Kidney tubule cell (primary cell): ENCODE data around the gene SLX9.
A peak's percentile ranks its signal among the peaks of the same experiment; 100 is the strongest.

ENCODE experiments used
- DNase-seq: peaks from one replicate; pipeline ENCODE4 v3.0.0-alpha.2; 2018; ENCODE audit warnings: low spot score

Gene SLX9, protein sequence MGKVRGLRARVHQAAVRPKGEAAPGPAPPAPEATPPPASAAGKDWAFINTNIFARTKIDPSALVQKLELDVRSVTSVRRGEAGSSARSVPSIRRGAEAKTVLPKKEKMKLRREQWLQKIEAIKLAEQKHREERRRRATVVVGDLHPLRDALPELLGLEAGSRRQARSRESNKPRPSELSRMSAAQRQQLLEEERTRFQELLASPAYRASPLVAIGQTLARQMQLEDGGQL

GRCh38 chr21:44939532-44940115 is at the start of gene SLX9:
TSS of gene SLX9 (plus strand) at chr21:44940029. CDS start at chr21:44940058, 29 bp downstream.
- DNase-seq, result peak; percentile 86

DNA sequence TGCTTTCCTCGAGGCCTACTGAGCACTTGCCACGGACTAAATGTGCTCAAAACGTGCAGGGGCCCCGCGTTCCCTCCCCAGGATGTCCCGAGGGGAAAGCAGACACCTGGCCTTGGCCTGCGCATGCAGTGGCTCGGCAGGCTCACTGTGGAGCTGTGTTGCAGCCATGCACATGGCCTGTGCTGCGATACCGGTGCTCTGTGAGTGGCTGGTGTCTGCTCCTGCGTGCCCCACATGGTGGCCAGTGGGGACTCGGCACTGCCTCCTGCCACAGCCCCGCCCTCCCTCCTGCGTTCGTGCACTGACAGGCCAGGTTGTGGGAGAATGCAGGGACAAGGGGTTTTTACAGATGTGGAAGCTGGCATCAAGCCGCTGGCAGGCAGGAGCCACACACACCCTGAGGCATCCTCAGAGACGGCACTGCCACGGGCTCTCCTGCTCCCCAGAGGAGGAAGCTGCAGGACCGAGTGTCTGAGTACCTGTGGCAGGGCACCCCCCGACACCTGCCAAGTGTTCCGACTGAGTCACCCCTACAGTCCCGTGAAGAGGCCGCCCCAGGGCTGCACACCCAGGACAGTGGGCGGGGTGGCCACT is 49.4 kb upstream of the SLX9 start:
- DNase-seq, result no peak

GRCh38 chr21:44890961-44891541 is 48.8 kb upstream of the SLX9 start:
- no peak for DNase-seq

GRCh38 chr21:44891631-44892031 is 48.2 kb upstream of the SLX9 start:
- no peak for DNase-seq

DNA sequence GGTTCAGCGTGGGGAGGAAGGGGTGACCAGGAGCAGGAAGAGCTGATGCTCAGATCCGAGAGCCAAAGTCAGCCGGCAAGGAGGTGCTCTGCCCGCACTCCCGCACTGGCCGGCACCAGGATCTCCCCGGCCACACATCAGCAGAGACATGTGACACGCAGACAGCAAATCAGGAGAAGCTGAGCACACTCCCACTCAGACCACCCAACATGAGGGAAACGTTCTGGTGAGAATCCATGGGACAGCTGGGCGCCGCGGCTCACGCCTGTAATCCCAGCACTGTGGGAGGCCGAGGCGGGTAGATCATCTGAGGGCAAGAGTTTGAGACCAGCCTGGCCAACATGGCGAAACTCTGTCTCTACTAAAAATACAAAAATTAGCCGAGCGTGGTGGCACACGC is 47.7 kb upstream of the SLX9 start:
- DNase-seq, result no peak

DNA sequence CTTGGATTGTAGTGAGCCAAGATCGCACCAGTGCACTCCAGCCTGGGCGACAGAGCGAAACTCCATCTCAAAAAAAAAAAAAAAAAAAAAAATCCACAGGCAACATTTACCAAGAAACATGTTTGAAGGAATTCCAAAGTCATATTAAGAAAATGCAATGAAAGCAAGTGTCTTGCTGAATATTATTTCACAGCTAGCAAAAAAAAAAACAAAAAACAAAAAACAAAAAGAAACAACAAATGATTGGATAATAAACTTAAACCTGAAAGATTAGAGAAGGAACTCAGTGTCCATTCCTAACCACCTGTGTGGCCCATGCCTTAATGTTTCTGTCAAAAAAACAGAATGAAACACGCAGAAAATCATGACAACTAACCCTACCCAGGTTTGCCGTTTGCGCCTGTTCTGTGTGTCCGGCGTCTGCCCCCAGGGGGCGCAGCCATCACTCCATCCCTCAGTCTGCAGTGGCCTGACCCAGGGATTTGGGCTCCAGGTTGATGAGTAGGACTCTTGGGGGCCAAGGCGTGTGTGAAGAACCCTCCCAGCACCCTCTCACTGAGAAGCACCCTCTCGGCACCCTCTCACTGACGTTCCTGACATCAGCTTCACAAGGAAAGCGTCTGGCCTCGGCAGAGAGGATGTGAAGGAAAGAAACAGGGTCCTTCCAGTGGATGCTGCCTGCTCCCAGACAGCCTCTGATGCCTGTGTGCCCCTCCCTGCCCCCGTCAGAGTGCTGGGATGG is 47.1 kb upstream of the SLX9 start:
- peak; percentile 37 for DNase-seq

DNA sequence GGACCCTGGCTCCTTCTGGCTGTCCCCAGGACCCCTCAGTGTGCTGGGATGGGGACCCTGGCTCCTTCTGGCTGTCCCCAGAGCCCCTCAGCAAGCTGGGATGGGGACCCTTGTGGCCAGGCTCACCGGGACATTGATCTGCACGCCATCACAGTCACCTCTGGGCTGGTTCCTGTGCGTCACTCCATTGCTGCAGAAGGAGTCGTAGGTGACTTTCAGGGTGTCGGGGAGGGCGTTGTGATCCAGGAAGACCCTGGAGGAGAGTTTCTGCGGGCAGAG is 46.6 kb upstream of the SLX9 start:
- no peak for DNase-seq

- peak; percentile 21 for DNase-seq
Measured at GRCh38 chr21:44893948-44894656, 45.7 kb upstream of the SLX9 start.

GRCh38 chr21:44894687-44895302 is 45.0 kb upstream of the SLX9 start:
- DNase-seq, result no peak

- no peak for DNase-seq
Measured at GRCh38 chr21:44895859-44896258, 44.0 kb upstream of the SLX9 start.

DNA sequence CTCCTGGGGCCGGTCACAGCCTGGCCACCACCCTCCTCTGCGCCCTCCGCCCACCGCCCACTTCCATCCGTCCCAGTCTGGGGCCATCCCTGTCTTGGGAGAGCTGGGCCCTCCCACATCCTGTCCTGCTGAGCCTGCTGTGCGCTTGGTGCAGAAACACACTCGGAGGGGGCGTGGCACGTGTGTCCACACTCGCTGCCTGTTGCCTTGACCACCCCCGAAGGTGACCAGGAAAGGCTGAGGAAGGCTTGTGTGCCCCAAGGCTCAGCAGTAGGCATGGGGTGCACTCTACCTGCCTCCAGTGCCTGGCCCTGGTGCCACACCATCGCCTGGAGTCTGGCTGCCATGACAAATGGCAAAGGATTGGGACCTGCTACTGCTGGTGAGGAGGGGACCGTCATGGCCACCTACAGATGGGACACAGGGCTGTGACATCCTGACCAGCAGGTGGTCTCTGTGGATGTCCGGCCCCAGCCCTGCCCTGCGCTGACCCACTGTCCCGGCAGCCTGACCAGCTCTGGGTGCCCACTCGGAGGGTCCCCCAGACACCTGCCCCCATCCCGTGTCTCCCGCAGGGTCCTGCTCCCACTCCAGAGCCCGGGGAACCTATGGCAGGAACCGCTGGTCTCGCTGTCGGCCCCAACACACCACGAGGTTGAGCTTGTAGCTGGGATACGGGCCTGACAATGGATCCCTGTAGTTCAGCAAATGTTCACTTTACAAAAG is 43.1 kb upstream of the SLX9 start:
- no peak for DNase-seq

- no peak for DNase-seq
Measured at GRCh38 chr21:44897326-44898010, 42.4 kb upstream of the SLX9 start.

DNA sequence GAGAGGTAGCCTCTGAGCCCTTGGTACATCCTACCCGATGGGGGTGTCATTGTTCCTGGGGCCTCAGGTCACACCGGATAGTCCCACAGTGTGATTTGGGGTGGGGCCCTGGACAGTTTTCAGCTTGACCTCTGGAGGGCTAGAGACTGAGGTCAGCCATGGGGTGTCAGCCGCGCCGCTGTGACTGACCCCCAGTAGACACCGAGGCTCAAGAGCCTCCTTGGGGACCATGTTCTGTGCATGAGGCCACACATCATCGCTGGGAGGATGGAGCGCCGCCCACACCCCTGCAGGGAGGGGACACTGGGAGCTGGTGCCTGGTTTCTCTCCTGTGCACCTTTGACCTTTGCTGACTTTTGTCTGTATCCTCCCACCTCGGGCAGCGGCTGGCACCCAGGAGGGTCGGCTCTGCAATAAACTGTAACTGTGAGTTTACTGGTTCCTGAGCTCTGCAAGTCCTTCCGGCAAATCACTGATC is 41.8 kb upstream of the SLX9 start:
- DNase-seq, result no peak

DNA sequence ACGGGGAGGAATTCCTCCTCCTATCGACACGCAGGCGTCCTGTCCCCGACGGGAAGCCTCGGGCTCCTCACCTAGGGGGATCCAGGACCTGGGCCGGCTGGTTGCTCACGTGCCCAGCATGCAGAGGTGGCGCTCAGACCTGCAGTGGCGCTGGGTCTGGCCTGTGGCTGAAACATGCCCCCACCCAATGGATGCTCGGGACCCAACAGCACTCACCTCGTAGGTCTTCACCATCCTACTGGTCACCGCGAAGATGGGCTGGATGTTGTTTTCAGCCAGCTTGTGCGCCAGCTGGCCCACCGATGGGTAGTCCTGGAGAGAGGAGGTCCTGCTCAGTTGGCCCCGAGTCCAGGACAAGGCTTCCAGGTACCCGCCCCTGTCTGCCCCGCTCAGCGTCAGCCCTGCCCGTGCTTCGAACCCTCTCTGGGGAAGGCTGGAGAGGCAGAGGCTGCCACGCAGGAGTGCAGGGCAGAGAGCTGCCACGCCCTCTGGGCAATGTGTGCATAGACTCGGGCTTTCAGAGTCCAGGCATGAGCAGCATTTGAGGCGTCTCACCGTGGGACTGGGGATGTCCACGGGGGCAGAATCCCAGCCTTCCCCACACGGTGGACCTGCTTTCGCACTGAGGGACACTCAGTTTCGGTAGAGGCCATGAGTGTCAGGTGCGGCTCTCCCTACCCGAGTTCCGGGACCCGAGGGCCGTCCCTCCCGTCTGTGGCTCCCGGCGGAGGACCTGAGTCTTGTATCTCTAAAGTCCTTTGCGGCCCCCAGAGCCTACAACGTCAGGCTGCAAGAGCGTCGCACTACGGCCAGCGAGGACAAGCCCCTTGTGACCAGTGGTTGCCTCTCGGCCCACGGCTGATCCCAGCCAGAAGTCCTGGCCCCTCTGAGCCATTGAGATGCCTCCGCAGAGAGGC is 40.7 kb upstream of the SLX9 start:
- DNase-seq, result no peak

DNA sequence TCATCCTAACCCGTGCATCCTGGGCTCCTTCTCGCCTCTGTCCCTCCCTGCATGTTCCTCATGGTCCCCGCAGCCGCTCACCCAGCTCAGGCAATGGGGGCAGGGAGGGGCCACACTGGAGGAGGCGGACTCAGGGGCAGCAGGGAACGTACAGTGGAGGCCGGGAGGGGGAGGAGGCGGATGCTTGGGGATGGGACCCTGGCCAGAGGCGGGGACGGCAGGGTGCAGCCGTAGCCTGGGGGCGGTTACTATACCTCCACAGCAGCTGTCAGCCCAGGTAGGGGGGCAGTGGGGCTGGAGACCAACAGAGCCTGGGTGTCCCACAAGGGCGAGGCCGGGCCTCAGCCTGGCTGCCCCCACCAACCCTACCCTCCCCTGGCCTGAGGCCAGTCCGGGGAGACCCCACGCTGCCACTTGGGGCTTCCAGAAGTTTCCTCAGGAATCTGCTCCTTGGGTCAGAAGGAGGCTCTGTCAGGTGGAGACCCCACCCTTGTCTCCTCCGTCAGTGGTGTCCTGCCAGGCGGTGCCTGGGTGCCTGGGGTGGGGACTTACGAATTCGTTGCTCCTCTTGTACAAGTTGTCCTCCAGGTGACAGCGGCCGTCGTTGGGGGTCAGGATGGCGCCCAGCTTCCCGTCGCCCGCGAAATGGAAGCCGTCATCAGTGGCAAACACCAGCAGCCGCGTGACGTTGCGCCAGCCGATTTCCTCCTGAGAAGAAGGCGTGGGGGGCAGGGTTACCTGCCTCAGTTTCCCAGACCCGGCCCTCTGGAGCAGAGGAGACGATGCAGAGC is 39.9 kb upstream of the SLX9 start:
- DNase-seq, result no peak

- DNase-seq, result no peak
Measured at GRCh38 chr21:44900559-44901251, 39.1 kb upstream of the SLX9 start.

DNA sequence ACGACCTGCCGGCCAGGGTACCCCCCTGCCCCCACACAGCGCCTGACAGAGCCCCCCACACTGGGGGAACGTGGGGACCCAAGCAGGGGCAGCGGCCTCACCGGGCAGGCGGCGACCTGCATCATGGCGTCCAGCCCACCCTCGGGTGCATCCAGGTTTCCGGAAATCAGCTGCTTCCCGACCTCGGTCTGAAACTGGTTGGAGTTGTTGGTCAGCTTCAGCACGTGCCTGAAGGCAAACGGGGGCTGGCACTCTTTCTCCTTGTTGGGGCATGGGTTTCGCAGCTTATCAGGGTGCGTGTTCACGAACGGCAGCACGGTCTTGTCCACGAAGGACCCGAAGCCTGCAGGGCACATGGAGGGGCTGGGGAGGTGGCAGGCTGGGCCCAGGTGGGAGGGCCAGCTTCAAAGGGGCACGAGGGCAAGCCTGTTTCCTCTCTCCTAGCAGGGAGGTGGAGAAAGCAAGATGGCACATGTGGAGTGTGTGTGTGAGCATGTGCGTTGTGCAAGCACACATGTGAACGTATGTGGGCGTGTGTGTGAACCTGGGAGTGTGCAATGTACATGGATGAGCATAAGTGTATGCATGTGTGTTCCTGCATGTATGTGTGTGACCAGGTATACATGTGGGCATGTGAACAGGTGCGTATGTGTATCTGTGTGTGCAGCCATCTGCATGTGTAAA is 38.3 kb upstream of the SLX9 start:
- DNase-seq, result no peak
